Measurements from ENCODE around the gene NELFCD. TPM values are rescaled to one million over a fixed set of nuclear protein-coding genes. Genes with fewer than 3 reads are reported as not detected.
A peak's percentile ranks its signal among the peaks of the same experiment; 100 is the strongest.
"Not testable (repeated sequence)": the region's sequence is repeated elsewhere in the genome, so short reads cannot be mapped to it uniquely, and the experiment has no call there.

The NELFCD gene
- total RNA-seq, 1 donor from 2014 or later = 34.8 TPM

GRCh38 chr20:59023616-59024015 lies 42.6 kb downstream of the NELFCD start:
- ATAC-seq (peak; percentile 70), DNase-seq (ENCODE audit: low spot score) (no peak)

DNA sequence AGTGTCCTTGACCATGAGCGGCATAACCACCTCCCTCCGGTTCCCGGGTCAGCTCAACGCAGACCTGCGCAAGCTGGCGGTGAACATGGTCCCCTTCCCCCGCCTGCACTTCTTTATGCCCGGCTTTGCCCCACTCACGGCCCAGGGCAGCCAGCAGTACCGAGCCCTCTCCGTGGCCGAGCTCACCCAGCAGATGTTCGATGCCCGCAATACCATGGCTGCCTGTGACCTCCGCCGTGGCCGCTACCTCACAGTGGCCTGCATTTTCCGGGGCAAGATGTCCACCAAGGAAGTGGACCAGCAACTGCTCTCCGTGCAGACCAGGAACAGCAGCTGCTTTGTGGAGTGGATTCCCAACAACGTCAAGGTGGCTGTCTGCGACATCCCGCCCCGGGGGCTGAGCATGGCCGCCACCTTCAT lies 43.1 kb downstream of the NELFCD start:
- ATAC-seq = no peak
- DNase-seq (ENCODE audit: low spot score) = no peak

GRCh38 chr20:59025086-59025485 lies 44.0 kb downstream of the NELFCD start:
- DNase-seq (ENCODE audit: low spot score) = no peak
- peak; percentile 79 for ATAC-seq

DNA sequence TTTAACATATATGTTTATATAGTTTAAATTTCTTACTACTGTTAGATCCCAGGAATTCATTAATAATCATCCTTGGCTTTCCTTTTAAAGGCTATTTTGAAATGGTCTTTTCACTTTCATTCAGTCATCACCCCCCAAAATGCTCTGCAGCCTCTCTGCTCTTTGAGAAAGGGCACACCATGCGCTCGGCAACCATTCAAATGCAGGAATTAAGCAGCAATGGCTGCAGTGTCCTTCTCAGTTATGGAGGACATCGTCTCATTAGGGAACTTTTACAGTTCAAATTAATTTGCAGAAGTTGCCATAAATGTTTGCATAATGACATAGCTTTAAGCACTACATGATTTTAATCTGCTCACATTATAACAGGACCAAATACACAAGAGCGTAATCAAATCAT lies 44.5 kb downstream of the NELFCD start:
- ATAC-seq = no peak
- DNase-seq (ENCODE audit: low spot score) = no peak

- ATAC-seq = no peak
- no peak for DNase-seq (ENCODE audit: low spot score)
Measured at GRCh38 chr20:59026904-59027740, 46.1 kb downstream of the NELFCD start.

- ATAC-seq (no peak), DNase-seq (ENCODE audit: low spot score) (no peak)
Measured at GRCh38 chr20:59027741-59028320, 46.8 kb downstream of the NELFCD start.

DNA sequence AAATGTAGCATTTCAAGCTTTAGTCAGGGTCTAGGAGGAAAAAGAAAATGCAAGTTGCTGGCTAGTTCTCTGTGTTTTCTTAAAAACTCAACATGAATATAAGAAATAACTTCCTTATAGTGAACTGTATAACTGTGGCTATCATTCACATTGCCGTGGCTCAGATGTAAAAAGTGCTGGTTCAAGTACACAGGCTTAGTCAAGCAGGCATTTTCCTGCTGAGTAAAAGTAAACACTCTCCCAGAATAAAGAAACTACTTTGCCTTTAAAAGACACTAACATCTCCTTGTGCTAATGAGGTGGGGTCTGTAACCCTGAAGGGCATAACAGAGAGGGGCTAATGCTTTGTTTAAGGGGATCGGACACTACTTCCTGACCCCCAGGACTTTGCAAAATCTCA lies 47.8 kb downstream of the NELFCD start:
- no peak for ATAC-seq
- no peak for DNase-seq (ENCODE audit: low spot score)

GRCh38 chr20:59030911-59031563 lies 50.0 kb downstream of the NELFCD start:
- DNase-seq (ENCODE audit: low spot score) (no peak), ATAC-seq (no peak)

GRCh38 chr20:59031564-59032022 lies 50.5 kb downstream of the NELFCD start:
- DNase-seq (ENCODE audit: low spot score) (no peak), ATAC-seq (no peak)

- ATAC-seq (peak; percentile 99), DNase-seq (ENCODE audit: low spot score) (peak; percentile 96)
Measured at GRCh38 chr20:59032023-59032712, 51.1 kb downstream of the NELFCD start, which contains the start of gene ATP5F1E. ATP5F1E (minus strand) TSS chr20:59032335; CDS start chr20:59032251, 84 bp downstream.

DNA sequence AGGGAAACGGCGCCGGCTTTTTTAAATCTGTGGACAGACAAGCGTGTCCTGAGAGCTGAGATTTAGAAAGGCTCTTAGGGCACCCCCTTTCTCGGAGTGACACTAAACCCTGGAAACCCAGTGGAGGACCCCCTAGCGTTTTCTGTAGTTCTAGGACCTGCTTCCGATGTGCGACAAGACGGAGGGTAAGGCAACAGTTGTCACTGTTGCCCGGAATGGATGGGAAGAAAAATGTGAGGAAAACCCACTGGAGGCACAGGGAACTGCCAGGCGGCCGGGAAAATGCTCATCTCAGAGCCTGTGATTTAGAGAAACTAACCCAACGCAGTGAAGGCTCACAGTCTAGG lies 51.6 kb downstream of the NELFCD start:
- DNase-seq (ENCODE audit: low spot score) = no peak
- peak; percentile 18 for ATAC-seq

GRCh38 chr20:59033093-59033492 lies 52.0 kb downstream of the NELFCD start:
- ATAC-seq (no peak), DNase-seq (ENCODE audit: low spot score) (no peak)

DNA sequence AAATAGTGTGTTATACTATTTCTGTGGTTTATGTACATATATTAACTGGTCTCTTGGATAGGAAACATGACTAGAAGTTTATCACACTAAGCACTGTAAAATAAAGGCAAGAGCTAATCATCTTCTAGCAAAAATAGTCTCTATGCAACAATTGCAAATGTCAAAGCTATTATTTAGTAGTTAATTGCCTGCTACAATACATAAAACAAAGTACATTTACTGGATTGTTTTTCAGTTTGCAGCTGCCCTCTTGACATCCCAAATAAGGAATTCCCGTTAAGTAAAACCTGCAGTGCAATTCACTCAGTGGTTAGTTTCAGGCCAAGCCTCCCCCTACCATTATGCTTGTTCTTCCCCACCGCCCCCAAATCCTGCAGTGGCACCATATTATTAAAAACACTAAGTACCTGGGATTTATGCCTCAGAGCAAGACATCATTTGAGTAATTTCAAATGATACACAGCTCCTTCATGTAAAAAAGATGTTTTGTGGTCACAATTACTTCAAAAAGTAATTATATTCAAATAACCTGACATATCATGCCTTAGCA lies 52.6 kb downstream of the NELFCD start:
- ATAC-seq = no peak
- DNase-seq (ENCODE audit: low spot score) = no peak

- ATAC-seq = no peak
Measured at GRCh38 chr20:59035381-59035780, 54.3 kb downstream of the NELFCD start.

GRCh38 chr20:59037386-59037785 lies 56.3 kb downstream of the NELFCD start:
- no peak for ATAC-seq

More at GRCh38 chr20:59035381-59035780, 54.3 kb downstream of the NELFCD start:
- DNase-seq (ENCODE audit: low spot score) = no peak

GRCh38 chr20:59039233-59039632 lies 58.2 kb downstream of the NELFCD start:
- DNase-seq (ENCODE audit: low spot score) (no peak), ATAC-seq (no peak)

More at GRCh38 chr20:59037386-59037785, 56.3 kb downstream of the NELFCD start:
- no peak for DNase-seq (ENCODE audit: low spot score)

GRCh38 chr20:59040667-59041066 lies 59.6 kb downstream of the NELFCD start:
- ATAC-seq (no peak), DNase-seq (ENCODE audit: low spot score) (no peak)

GRCh38 chr20:59041487-59041886 lies 60.4 kb downstream of the NELFCD start:
- not testable (repeated sequence) for DNase-seq (ENCODE audit: low spot score); ATAC-seq

- peak; percentile 47 for ATAC-seq
- no peak for DNase-seq (ENCODE audit: low spot score)
Measured at GRCh38 chr20:59042151-59042795, 61.2 kb downstream of the NELFCD start, which contains the start of gene PRELID3B. PRELID3B (minus strand) TSS chr20:59042786; CDS start chr20:59042730, 56 bp downstream.
